ENCODE results near the gene RHOA. TPM values are rescaled to one million over a fixed set of nuclear protein-coding genes. Genes with fewer than 3 reads are reported as not detected.

Gene RHOA
- total RNA-seq, 1 donor from 2014 or later: 403 TPM

DNA sequence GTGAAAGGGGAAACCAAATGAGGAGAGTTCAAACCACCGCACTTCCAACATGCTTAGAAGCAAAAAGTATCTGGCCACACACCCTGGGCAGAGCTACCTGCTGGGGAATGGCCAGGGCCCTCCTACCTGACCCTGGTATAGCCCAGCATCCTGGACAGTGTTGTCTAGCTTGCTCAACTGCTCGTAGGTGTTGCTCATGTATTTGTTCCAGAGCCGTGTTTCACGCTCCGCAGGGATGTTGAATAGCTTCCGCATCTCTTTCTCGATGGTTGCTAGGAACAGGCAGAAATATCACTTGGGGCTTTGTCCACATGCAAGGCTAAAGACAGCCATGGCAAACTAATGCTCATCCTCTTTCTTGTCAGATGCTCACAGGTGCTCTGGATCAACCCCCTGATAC, 87.0 kb downstream of the RHOA start:
- DNase-seq: no peak

- DNase-seq: no peak
These were observed 94.9 kb downstream of the RHOA start for GRCh38 chr3:49316696-49317457.

- no peak for DNase-seq
These were observed 97.7 kb downstream of the RHOA start for GRCh38 chr3:49313896-49314688.

DNA sequence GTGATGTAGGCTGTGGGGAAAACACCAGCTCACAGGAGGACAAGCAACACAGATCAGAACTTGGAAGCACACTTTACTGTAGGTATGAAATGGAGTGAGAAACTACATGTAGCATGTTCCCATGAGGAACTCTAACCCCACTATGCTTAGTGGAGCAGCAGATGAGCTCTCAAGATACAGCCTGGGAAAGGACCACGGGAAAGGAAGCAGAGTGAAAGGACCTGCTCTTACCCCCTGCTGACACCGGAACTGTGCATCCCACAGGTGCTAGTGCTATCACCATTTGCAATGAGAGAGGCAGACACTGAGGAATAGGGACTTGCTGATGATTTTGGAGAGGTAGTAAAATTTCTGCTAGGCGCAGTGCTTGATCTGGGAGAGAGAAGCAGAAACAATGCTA, 100.5 kb downstream of the RHOA start:
- DNase-seq: no peak

DNA sequence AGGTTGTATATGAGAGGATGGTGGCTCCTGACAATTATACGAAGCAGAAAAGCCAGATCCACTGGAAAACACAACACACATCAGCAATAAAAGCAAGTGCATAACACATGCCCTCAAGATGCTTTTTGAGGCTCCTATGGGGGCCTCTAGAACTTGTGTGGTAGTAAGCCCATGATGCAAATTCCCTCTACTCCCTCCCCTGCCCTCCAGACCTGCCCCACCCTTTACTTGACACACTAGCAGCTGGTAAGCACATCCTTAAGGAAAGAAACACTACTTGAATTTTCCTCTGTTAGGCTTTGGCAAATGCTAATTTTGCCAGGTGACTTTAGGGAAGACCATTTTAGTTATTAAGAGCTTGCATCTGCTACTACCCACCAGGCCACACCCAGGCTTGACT, 101.1 kb downstream of the RHOA start:
- DNase-seq: no peak

Other genes starting within 250 kb of the RHOA start
- gene CCDC71, start 245.6 kb downstream of the RHOA start, total RNA-seq: 16.8 TPM
- gene KLHDC8B, start 240.4 kb downstream of the RHOA start, total RNA-seq: 73.4 TPM
- gene C3orf62, start 134.7 kb downstream of the RHOA start, total RNA-seq: 4.1 TPM
- 25.1 TPM for gene USP4, start 71.9 kb downstream of the RHOA start, total RNA-seq
- 60.0 TPM for gene GPX1, start 53.6 kb downstream of the RHOA start, total RNA-seq
- 15.1 TPM for gene TCTA, start 447 bp upstream of the RHOA start, total RNA-seq
- gene AMT, start 10.5 kb upstream of the RHOA start, total RNA-seq: 8.6 TPM
- 2.7 TPM for gene NICN1, start 17.3 kb upstream of the RHOA start, total RNA-seq
- 201 TPM for gene DAG1, start 58.3 kb upstream of the RHOA start, total RNA-seq
- gene BSN, start 142.5 kb upstream of the RHOA start, total RNA-seq: 0.82 TPM